ENCODE data around the gene TRABD2A.
"Not testable (repeated sequence)": the region's sequence is repeated elsewhere in the genome, so short reads cannot be mapped to it uniquely, and the experiment has no call there.

The TRABD2A gene

GRCh38 chr2:84880645-84881521 is at the start of gene TRABD2A:
Gene TRABD2A (minus strand): TSS chr2:84881084. CDS start chr2:84881039, 45 bp downstream.
- peak; percentile 26 for DNase-seq

- DNase-seq = no peak
Measured at GRCh38 chr2:84927275-84927627, 46.4 kb upstream of the TRABD2A start.

- peak; percentile 94 for DNase-seq
Measured at GRCh38 chr2:84925724-84926376, 45.0 kb upstream of the TRABD2A start.

GRCh38 chr2:84925336-84925723 is 44.4 kb upstream of the TRABD2A start:
- DNase-seq = no peak

- DNase-seq = peak; percentile 27
Measured at GRCh38 chr2:84924173-84925106, 43.6 kb upstream of the TRABD2A start.

- DNase-seq = no peak
Measured at GRCh38 chr2:84923009-84923408, 42.1 kb upstream of the TRABD2A start.

- DNase-seq = peak; percentile 43
Measured at GRCh38 chr2:84919885-84920580, 39.1 kb upstream of the TRABD2A start.

GRCh38 chr2:84918430-84918829 is 37.5 kb upstream of the TRABD2A start:
- DNase-seq = no peak

GRCh38 chr2:84917821-84918220 is 36.9 kb upstream of the TRABD2A start:
- DNase-seq = not testable (repeated sequence)

- not testable (repeated sequence) for DNase-seq
Measured at GRCh38 chr2:84915675-84916074, 34.8 kb upstream of the TRABD2A start.

GRCh38 chr2:84914334-84914733 is 33.5 kb upstream of the TRABD2A start:
- DNase-seq = no peak

- DNase-seq = no peak
Measured at GRCh38 chr2:84912984-84913383, 32.1 kb upstream of the TRABD2A start.

- DNase-seq = no peak
Measured at GRCh38 chr2:84911135-84911678, 30.3 kb upstream of the TRABD2A start.

- DNase-seq = no peak
Measured at GRCh38 chr2:84908948-84909713, 28.2 kb upstream of the TRABD2A start.

GRCh38 chr2:84906900-84907714 is 26.2 kb upstream of the TRABD2A start:
- DNase-seq = peak; percentile 72

GRCh38 chr2:84906108-84906899 is 25.4 kb upstream of the TRABD2A start:
- peak; percentile 61 for DNase-seq

GRCh38 chr2:84905181-84906107 is 24.6 kb upstream of the TRABD2A start, which contains the start of gene TMSB10:
Gene TMSB10 (plus strand): TSS chr2:84905656.
- peak; percentile 93 for DNase-seq

GRCh38 chr2:84904717-84905174 is 23.9 kb upstream of the TRABD2A start:
- DNase-seq = peak; percentile 88

Measured in femur (tissue), 1 donor.